Measurements from ENCODE around the gene AHCTF1. TPM values are rescaled to one million over a fixed set of nuclear protein-coding genes. Genes with fewer than 3 reads are reported as not detected.
A peak's percentile ranks its signal among the peaks of the same experiment; 100 is the strongest.
"Not testable (repeated sequence)": the region's sequence is repeated elsewhere in the genome, so short reads cannot be mapped to it uniquely, and the experiment has no call there.

The AHCTF1 gene
- total and polyA plus RNA-seq, 2 experiments from 2014 or later = 7.6 to 19.5 TPM

DNA sequence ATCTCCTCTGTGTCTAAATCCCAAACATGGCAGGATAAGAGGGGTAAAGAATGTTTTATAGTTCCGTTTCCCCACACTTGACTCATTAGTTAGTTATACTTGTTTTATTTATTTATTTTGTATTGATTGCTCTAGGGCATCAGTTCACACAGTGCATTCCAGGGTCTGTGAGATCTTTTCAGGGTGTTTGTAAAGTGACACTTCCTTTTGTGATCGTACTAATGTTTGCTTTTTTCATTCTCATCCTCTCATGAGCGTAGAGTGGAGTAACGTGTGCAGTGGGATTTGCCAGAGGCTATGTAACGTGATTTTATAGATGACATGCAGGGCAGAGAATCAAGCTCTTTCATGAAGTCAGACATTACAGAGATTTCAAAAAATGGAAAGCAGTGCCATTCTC, 104.4 kb downstream of the AHCTF1 start:
- H3K27me3 ChIP-seq (replicated peaks; ENCODE audit: insufficient read depth) = no peaks in the 10 kb centered on the region
- DNase-seq = no peak

DNA sequence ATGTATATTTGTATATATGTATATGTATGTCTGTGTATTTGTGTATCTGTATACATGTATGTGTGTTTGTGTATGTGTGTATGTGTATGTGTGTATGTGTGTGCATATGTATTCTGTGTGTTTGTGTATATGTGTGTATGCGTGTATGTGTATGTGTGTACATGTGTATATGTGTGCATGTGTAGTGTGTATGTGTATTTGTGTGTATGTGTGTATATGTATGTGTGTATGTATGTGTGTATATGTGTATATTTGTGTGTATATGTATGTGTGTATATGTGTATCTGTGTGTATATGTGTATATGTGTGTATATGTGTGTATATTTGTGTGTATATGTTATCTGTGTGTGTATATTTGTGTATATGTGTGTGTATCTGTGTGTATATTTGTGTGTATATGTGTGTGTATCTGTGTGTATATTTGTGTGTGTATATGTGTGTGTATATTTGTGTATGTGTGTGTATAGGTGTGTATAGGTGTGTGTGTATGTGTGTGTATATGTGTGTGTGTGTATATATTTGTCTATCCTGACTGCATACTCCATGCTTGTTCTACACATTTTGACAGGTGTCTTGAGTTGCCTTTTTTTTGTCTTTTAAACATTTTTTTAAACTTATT, 106.1 kb downstream of the AHCTF1 start:
- no peak overlapping the region for H3K4me2 ChIP-seq (ENCODE audit: unreplicated experiment)
- H2AFZ ChIP-seq = no peak overlapping the region
- H3K27ac ChIP-seq = no peak overlapping the region
- no peaks in the 10 kb centered on the region for H3K27me3 ChIP-seq (replicated peaks; ENCODE audit: insufficient read depth)
- no peaks in the 10 kb centered on the region for H3K36me3 ChIP-seq (ENCODE audit: low read depth)
- in situ Hi-C loops (cut with MboI) = no loop called here
- no peak for DNase-seq
- WGBS, 2 experiments (ENCODE audit: low coverage in 1 of 2, low lambda C conversion rate in 2 of 2, missing lambda C conversion rate in 2 of 2) = 42 to 52% methylated on average over 1 of the region's 1 CpG
- H3F3A ChIP-seq (ENCODE audit: insufficient read depth) = no peaks in the 10 kb centered on the region
- no peak overlapping the region for H3K4me3 ChIP-seq
- H3K79me2 ChIP-seq (ENCODE audit: insufficient read depth) = no peaks in the 10 kb centered on the region
- no peaks in the 10 kb centered on the region for H3K9me3 ChIP-seq (ENCODE audit: low read depth)
- H3K9me2 ChIP-seq (ENCODE audit: insufficient read depth) = no peaks in the 10 kb centered on the region
- no peak for TF ChIP-seq EZH2 (IDR thresholded peaks at IDR 0.05; ENCODE audit: insufficient read depth, poor library complexity, severe bottlenecking)
- no peak for TF ChIP-seq EZH2phosphoT487 (IDR thresholded peaks at IDR 0.05; ENCODE audit: insufficient read depth, low read depth)
- H4K20me1 ChIP-seq (ENCODE audit: insufficient read depth) = no peaks in the 10 kb centered on the region
- no peak overlapping the region for H3K9ac ChIP-seq
- no peaks in the 10 kb centered on the region for H3K4me1 ChIP-seq (ENCODE audit: insufficient read depth)

More for the DNA sequence above, 104.4 kb downstream of the AHCTF1 start:
- H3K4me1 ChIP-seq (ENCODE audit: insufficient read depth) = no peaks in the 10 kb centered on the region
- H3K79me2 ChIP-seq (ENCODE audit: insufficient read depth) = no peaks in the 10 kb centered on the region
- WGBS, 2 experiments (ENCODE audit: low coverage in 1 of 2, low lambda C conversion rate in 2 of 2, missing lambda C conversion rate in 2 of 2) = 74 to 75% methylated on average over 5 of the region's 5 CpGs
- in situ Hi-C loops (cut with MboI) = no loop called here
- no peak overlapping the region for H2AFZ ChIP-seq
- H3K9me2 ChIP-seq (ENCODE audit: insufficient read depth) = no peaks in the 10 kb centered on the region
- no peaks in the 10 kb centered on the region for H3K36me3 ChIP-seq (ENCODE audit: low read depth)
- H3K4me2 ChIP-seq (ENCODE audit: unreplicated experiment) = no peak overlapping the region
- no peaks in the 10 kb centered on the region for H4K20me1 ChIP-seq (ENCODE audit: insufficient read depth)
- H3K27ac ChIP-seq = no peak overlapping the region
- H3K4me3 ChIP-seq = no peak overlapping the region
- H3K9me3 ChIP-seq (ENCODE audit: low read depth) = no peaks in the 10 kb centered on the region
- H3F3A ChIP-seq (ENCODE audit: insufficient read depth) = no peaks in the 10 kb centered on the region
- TF ChIP-seq EZH2 (IDR thresholded peaks at IDR 0.05; ENCODE audit: insufficient read depth, poor library complexity, severe bottlenecking) = no peak
- TF ChIP-seq EZH2phosphoT487 (IDR thresholded peaks at IDR 0.05; ENCODE audit: insufficient read depth, low read depth) = no peak
- no peak overlapping the region for H3K9ac ChIP-seq

DNA sequence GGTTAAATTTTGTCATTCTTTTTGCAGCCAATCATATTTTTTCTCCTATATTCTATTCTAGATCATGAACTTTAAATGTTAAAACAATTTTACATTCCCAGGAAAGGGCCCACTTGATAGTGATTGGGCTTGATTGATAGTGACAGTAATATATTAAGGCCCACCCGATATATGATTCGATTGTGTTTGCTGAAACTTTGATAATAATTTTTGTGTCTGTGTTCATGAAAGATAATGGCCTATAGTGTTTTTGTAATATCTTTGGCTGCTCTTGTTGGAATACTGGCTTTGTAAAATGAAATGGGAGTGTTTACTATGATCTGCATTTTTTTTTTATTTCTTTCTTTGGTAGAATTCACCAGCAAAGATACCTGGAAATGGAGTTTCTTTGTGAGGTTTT, 107.2 kb downstream of the AHCTF1 start:
- TF ChIP-seq EZH2phosphoT487 (IDR thresholded peaks at IDR 0.05; ENCODE audit: insufficient read depth, low read depth) (no peak), EZH2 (IDR thresholded peaks at IDR 0.05; ENCODE audit: insufficient read depth, poor library complexity, severe bottlenecking) (no peak)
- H2AFZ ChIP-seq = no peak overlapping the region
- WGBS, 2 experiments (ENCODE audit: low coverage in 1 of 2, low lambda C conversion rate in 2 of 2, missing lambda C conversion rate in 2 of 2) = 64 to 71% methylated on average over 2 of the region's 2 CpGs

DNA sequence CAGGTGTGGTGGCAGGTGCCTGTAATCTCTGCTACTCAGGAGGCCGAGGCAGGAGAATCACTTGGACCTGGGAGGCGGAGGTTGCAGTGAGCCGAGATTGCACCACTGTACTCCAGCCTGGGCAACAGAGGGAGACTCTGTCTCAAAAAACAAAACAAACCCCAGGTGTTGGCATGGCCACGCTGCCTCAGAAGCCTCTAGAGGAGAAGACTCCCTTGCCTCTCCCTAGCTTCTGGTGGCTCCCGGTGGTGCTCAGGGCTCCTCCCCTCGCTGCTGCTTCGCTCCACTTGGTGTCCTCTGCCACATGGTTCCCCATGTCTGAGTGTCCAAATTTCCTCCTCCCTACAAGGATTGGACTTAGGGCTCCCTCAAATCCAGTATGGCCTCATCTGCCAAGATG, 109.6 kb downstream of the AHCTF1 start:
- H3K9me2 ChIP-seq (ENCODE audit: insufficient read depth); H3F3A ChIP-seq (ENCODE audit: insufficient read depth); H3K4me2 ChIP-seq (ENCODE audit: unreplicated experiment); H3K36me3 ChIP-seq (ENCODE audit: low read depth); in situ Hi-C loops (cut with MboI); H3K79me2 ChIP-seq (ENCODE audit: insufficient read depth); H2AFZ ChIP-seq; H3K4me3 ChIP-seq; H3K27ac ChIP-seq; H3K9me3 ChIP-seq (ENCODE audit: low read depth); H3K4me1 ChIP-seq (ENCODE audit: insufficient read depth); H3K27me3 ChIP-seq (replicated peaks; ENCODE audit: insufficient read depth); H4K20me1 ChIP-seq (ENCODE audit: insufficient read depth); DNase-seq; H3K9ac ChIP-seq: not testable (repeated sequence)
- 77 to 90% methylated on average over 7 of the region's 7 CpGs for WGBS, 2 experiments (ENCODE audit: low coverage in 1 of 2, low lambda C conversion rate in 2 of 2, missing lambda C conversion rate in 2 of 2)

More for the DNA sequence above, 107.2 kb downstream of the AHCTF1 start:
- Histone ChIP-seq H3K27me3 (replicated peaks; ENCODE audit: insufficient read depth) (no peaks in the 10 kb centered on the region), H3K4me1 (ENCODE audit: insufficient read depth) (no peaks in the 10 kb centered on the region), H3K36me3 (ENCODE audit: low read depth) (no peaks in the 10 kb centered on the region), H3K9ac (no peak overlapping the region), H3K4me2 (ENCODE audit: unreplicated experiment) (no peak overlapping the region), H4K20me1 (ENCODE audit: insufficient read depth) (no peaks in the 10 kb centered on the region), H3F3A (ENCODE audit: insufficient read depth) (no peaks in the 10 kb centered on the region), H3K27ac (no peak overlapping the region), H3K9me2 (ENCODE audit: insufficient read depth) (no peaks in the 10 kb centered on the region), H3K79me2 (ENCODE audit: insufficient read depth) (no peaks in the 10 kb centered on the region), H3K9me3 (ENCODE audit: low read depth) (no peaks in the 10 kb centered on the region), H3K4me3 (no peak overlapping the region)
- in situ Hi-C loops (cut with MboI) = no loop called here
- DNase-seq = no peak

DNA sequence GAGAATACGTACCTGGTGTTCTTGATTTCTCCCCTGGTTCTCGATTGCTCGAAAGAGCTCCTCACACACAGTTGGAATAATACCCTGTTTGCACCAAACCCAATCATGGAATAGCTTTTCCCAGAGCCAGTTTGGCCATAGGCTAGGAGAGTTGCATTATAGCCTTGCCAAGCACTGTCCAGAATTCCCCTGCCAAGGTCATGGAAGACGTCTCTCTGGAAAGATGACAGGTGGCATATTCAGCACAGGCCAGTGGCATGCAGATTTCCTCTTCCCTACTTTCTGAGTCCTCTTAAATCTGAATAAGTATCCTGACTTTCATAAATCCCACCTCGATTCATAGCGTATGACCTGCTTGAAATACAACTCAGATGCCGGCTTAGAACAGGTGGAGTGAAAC, 111.1 kb downstream of the AHCTF1 start:
- Histone ChIP-seq H3K9me3 (ENCODE audit: low read depth) (no peaks in the 10 kb centered on the region), H3K27me3 (replicated peaks; ENCODE audit: insufficient read depth) (peaks cover 11% of the 10 kb centered on the region; the same call in 1 of the 2 replicates), H3K4me3 (no peak overlapping the region), H3K4me2 (ENCODE audit: unreplicated experiment) (no peak overlapping the region), H3K79me2 (ENCODE audit: insufficient read depth) (no peaks in the 10 kb centered on the region), H2AFZ (no peak overlapping the region), H3K36me3 (ENCODE audit: low read depth) (no peaks in the 10 kb centered on the region), H4K20me1 (ENCODE audit: insufficient read depth) (no peaks in the 10 kb centered on the region), H3K9me2 (ENCODE audit: insufficient read depth) (no peaks in the 10 kb centered on the region), H3K4me1 (ENCODE audit: insufficient read depth) (no peaks in the 10 kb centered on the region), H3K27ac (no peak overlapping the region), H3K9ac (no peak overlapping the region), H3F3A (ENCODE audit: insufficient read depth) (no peaks in the 10 kb centered on the region)
- 61 to 64% methylated on average over 7 of the region's 7 CpGs for WGBS, 2 experiments (ENCODE audit: low coverage in 1 of 2, low lambda C conversion rate in 2 of 2, missing lambda C conversion rate in 2 of 2)
- TF ChIP-seq EZH2 (IDR thresholded peaks at IDR 0.05; ENCODE audit: insufficient read depth, poor library complexity, severe bottlenecking) (no peak), EZH2phosphoT487 (IDR thresholded peaks at IDR 0.05; ENCODE audit: insufficient read depth, low read depth) (no peak)
- in situ Hi-C loops (cut with MboI) = no loop called here
- DNase-seq = no peak

DNA sequence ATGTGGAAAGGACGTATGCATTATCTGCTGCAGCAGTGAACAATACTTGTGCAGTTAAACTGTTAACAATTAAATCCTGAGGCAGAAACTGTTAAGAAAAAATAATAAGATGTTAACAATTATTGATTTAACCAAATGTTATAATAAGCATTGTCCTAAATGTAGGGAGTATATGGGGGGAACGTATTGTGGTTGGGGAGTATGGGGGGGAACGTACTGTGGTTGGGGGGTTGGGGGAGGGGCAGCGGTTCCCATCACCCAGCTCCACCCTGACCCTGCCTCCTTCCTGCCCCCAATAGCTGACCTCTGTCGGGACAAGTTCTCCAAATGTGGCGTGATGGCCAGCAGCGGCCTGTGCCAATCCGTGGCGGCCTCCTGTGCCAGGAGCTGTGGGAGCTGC, 114.0 kb downstream of the AHCTF1 start:
- H3K79me2 ChIP-seq (ENCODE audit: insufficient read depth); in situ Hi-C loops (cut with MboI); H3K36me3 ChIP-seq (ENCODE audit: low read depth); H3K4me1 ChIP-seq (ENCODE audit: insufficient read depth); H3F3A ChIP-seq (ENCODE audit: insufficient read depth); H3K4me3 ChIP-seq; H3K9ac ChIP-seq; H3K9me2 ChIP-seq (ENCODE audit: insufficient read depth); H3K9me3 ChIP-seq (ENCODE audit: low read depth); H2AFZ ChIP-seq; H3K27ac ChIP-seq; H3K4me2 ChIP-seq (ENCODE audit: unreplicated experiment); H4K20me1 ChIP-seq (ENCODE audit: insufficient read depth): not testable (repeated sequence)
- H3K27me3 ChIP-seq (replicated peaks; ENCODE audit: insufficient read depth) = peaks cover 16% of the 10 kb centered on the region
- WGBS, 2 experiments (ENCODE audit: low coverage in 1 of 2, low lambda C conversion rate in 2 of 2, missing lambda C conversion rate in 2 of 2) = 23 to 36% methylated on average over 3 of the region's 9 CpGs
- DNase-seq = peak; percentile 46

All from GM23248 (cell line).